Posterior cingulate gyrus (tissue), 11 donors: Measurements from ENCODE around the gene SLC26A8.
A peak's percentile ranks its signal among the peaks of the same experiment; 100 is the strongest.
"Not testable (repeated sequence)": the region's sequence is repeated elsewhere in the genome, so short reads cannot be mapped to it uniquely, and the experiment has no call there.

Experiments
- DNase-seq, 10 donors: peaks; one replicate each; pipeline versions ENCODE4 v3.0.0 to v3.0.0-alpha.2; 2020 to 2021; ENCODE audit warnings: mixed read lengths in 3 of 10
- intact Hi-C: fragments of 100-400 bp; cut with DNase I; formaldehyde crosslinking; loops from one replicate; pipeline ENCODE4 v1.15.1; 2023

SLC26A8 gene

DNA sequence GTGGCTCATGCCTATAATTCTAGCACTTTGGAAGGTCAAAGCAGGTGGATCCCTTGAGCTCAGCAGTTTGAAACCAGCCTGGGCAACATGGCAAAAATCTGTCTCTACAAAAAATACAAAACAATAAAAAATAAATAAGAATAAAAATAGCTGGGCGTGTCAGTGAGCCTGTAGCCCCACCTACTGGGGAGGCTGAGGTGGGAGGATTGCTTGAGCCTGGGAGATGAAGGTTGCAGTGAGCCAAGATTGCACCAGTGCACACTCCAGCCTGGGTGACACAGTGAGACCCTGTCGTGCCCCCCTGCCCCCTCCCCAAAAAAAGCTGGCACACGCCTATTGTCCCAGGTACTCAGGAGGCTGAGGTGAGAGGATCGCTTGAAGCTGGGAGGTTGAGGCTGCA lies 68.5 kb downstream of the SLC26A8 start:
- intact Hi-C loops, result no loop called here
- no peak for DNase-seq

DNA sequence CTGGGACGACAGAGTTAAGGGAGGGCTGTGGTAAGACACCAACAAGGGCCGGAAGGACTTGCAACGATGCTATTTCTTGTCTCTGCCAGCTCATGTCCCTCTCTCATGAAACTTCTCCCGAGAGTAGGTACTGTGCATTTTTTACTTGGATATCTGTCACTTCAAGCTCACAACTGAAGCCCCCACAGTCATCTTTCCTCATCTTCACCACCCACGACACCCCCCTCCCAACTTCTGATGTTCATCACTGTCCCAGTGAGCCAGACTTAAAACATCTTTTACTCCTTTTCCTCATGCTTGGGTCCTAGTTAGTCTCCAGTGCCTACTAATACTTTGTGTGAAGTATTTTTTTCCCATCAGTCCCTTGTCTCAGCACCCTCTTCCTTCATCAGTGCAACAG lies 68.9 kb downstream of the SLC26A8 start:
- DNase-seq, result no peak
- intact Hi-C loops, result no loop called here

DNA sequence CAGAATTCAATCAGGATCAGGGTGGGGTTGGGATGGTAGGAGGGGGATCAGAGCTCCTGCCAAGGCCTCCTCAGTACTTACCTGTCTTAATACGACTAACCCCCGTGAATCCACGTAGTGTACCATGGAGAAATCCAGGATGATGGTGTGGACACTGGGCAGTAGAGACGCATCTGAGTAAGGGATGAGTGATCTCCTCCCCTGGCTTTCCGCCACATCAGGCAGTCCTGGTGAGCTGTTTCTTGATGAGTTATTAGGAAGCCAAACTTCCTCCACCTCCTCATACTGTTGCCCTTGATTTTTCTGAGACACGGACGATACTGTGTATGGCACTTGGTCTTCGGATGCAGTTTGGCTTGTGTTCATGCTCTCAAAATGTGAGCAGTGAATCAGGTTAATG lies 69.4 kb downstream of the SLC26A8 start:
- intact Hi-C loops, result no loop called here
- DNase-seq, result no peak

DNA sequence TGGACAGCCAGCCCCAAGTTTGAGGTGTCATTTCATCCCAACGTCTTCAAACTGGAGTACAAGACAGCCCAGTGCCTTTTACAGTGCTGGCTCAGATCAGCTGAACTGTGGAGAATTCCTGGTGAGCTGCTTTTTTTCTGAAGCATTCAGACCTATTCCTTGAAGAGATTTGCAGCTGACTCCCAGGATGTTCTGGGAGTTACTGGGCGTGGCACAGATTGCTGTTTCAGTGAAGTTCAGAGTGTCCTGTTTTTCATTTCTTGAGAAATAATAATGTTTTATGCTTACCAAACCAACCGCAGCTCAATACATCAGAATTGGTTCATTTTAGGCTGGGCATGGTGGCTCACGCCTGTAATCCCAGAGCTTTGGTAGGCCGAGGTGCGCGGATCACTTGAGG lies 70.1 kb downstream of the SLC26A8 start:
- no peak for DNase-seq
- intact Hi-C loops, result no loop called here

DNA sequence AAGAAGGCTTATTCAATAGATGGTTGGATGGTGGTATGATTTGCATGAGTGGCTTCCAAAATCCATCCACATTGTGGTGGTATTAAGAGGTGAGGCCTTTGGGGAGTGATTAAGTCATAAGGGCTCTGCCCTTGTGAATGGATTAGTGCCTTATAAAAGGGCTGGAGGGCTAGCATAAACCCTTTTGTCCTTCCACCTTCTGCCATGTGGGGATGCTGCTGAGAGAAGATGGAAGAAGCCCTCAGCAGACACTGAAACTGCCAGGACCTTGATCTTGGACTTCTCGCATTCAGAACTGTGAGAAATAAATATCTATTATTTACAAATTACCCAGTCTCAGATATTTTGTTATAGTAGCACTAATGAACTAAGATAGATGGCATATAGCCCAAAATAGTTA lies 75.7 kb downstream of the SLC26A8 start:
- intact Hi-C loops, result no loop called here
- DNase-seq, result peak in 1 of 10 donors; percentile 2

DNA sequence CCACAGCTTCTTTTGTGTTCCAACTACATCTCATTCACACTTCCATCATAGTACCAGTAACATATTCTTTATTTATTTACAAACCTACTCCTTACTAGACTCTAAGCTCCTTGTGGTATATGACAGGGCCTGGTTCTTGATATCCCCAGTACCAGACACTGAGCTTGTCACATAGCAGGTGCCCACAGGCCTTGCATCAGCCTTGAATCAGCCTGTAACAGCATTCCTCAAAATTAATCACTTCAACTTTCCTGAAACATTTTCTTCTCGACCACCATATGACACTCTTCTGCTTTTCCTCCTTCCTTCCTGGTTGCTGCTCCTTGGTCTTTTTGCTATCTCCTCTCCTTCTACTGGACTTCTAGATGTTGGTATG lies 78.8 kb downstream of the SLC26A8 start:
- no peak for DNase-seq
- intact Hi-C loops, result no loop called here

DNA sequence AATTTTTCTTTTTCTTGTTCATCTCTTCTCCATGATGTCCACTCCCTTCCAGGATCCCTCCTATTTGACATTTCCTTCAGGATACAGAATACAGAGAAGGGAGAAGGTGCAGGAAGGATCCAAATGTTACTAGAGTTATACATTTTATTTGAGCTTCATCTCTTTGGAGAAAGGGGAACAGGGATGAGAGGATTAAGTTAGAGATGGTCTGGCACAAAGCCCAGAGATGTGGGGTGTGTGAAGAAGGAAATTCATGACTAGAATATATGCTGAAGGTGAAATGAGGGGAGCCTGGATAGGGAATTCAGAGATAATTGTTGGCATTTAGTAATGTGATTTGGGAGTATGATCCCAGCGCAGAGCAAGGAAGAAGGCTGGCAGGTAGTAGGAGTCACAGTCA lies 81.1 kb downstream of the SLC26A8 start:
- DNase-seq, result peak in 1 of 10 donors; percentile 20
- intact Hi-C loops, result no loop called here

DNA sequence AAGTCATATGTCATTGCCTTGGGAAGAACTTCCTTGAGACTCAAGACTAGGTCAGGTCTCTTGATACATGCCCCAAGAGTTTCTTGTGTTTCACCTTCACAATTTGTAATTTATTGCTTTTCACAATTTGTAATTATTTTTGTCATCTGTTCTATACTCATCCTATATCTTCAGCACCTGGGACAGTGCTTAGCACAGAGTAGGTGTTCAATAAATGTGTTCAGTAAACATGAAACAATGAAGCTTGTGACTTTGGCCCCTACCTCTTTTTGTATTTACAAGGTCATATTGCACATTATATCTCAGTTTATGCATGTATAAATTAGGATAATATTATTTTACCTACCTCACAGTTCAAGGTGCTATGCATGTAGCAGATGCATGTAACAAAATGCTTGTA lies 82.1 kb downstream of the SLC26A8 start:
- no peak for DNase-seq
- intact Hi-C loops, result no loop called here

DNA sequence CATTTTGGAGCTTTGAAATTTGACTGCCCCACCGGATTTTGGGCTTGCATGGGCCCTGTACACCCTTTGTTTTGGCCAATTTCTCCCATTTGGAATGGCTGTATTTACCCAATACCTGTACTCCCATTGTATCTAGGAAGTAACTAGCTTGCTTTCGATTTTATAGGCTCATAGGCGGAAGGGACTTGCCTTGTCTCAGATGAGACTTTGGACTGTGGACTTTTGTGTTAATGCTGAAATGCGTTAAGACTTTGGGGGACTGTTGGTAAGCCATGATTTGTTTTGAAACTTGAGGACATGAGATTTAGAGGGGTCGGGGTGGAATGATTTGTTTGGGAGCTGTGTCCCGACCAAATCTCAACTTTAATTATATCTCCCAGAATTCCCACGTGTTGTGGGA lies 83.3 kb downstream of the SLC26A8 start:
- intact Hi-C loops, result not testable (repeated sequence)

DNA sequence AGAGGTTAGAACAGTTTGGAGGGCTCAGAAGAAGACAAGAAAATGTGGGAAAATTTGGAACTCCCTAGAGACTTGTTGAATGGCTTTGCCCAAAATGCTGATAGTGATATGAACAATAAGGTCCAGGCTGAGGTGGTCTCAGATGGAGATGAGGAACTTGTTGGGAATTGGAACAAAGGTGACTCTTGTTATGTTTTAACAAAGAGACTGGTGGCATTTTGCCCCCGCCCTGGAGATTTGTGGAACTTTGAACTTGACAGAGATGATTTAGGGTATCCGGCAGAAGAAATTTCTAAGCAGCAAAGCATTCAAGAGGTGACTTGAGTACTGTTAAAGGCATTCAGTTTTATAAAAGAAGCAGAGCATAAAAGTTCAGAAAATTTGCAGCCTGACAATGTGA lies 84.4 kb downstream of the SLC26A8 start:
- intact Hi-C loops, DNase-seq: not testable (repeated sequence)

More for the DNA sequence above, 83.3 kb downstream of the SLC26A8 start:
- not testable (repeated sequence) for DNase-seq

DNA sequence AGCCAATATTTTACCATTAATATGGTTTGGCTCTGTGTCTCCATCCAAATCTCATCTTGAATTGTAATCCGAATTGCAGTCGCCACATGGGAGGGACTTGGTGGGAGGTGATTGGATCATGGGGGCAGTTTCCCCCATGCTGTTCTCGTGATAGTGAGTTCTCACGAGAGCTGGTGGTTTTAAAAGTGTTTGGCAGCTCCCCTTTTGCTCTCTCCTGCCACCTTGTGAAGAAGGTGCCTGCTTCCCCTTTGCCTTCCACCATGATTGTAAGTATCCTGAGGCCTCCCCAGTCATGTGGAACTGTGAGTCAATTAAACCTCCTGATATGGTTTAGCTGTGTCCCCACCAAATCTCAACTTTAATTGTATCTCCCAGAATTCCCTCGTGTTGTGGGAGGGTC lies 85.2 kb downstream of the SLC26A8 start:
- intact Hi-C loops, DNase-seq: not testable (repeated sequence)

DNA sequence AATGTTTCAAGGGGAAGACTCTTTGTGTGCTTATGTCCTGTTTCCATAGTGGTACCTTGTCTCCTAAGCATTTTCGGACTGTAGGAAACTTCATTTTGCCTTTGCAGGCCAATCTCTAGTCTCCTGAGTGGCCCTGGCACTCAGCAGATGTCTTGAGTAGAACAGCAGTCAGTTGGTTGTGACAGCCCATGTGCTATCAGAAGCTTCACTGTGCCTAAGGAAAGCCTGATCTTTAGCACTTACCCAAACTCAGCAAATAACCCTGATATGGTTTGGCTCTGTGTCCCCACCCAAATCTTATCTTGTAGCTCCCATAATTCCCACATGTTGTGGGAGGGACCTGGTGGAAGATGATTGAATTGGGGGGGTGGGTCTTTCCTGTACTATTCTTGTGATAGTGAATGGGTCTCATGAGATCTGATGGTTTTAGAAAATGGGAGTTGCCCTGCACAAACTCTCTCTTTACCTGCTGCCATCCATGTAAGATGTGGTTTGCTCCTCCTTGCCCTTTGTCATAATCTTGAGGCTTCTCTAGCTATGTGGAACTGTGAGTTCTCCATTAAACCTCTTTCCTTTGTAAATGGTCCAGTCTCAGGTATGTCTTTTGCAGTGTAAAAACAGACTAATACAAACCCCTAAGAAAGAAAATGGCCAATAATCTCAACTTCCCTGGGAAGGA lies 87.6 kb downstream of the SLC26A8 start:
- intact Hi-C loops, result no loop called here
- DNase-seq, result no peak

DNA sequence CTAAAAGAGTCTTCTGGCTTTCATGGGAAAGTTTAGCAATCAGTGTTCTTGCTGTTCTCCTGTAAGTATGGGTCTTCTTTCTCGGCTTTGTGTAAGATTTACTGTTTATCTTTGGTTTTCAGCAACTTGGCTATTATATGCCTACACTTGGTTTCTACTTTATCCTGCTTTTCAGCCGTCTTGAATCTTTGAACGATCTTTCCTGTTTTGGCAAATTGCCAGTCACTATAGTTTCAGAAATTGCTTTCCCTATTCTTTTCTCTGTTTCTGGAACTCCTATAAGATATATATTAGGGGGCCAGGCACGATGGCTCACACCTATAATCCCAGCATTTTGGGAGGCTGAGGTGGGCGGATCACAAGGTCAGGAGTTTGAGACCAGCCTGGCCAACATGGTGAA lies 89.0 kb downstream of the SLC26A8 start:
- intact Hi-C loops, result no loop called here
- no peak for DNase-seq

DNA sequence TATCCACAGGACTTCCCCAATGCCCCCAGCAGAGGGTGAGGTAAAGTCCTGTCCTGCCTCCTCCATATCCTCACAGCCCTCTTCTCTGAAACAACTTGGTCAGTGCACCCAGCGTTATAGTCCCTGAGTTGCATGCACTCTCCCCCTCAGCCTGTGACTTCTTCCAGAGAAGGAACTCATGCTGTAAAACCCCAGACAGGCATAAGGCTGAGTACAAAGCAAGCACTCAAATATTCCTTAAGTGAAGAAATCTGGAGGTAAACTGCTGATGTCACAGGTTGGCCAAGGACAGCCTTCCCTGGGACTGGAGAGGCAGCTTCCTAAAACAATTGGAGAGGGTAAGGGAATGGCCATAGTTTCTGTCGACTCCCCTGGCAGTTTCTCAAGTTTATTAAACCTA lies 90.6 kb downstream of the SLC26A8 start:
- no peak for DNase-seq
- intact Hi-C loops, result no loop called here

DNA sequence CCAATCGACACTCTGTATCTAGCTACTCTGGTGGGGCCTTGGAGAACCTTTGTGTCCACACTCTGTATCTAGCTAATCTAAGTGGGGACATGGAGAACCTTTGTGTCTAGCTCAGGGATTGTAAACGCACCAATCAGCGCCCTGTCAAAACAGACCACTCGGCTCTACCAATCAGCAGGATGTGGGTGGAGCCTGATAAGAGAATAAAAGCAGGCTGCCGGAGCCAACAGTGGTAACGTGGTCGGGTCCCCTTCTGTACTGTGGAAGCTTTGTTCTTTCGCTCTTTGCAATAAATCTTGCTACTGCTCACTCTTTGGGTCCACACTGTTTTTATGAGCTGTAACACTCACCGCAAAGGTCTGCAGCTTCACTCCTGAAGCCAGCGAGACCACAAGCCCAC lies 92.6 kb downstream of the SLC26A8 start:
- intact Hi-C loops, DNase-seq: not testable (repeated sequence)

DNA sequence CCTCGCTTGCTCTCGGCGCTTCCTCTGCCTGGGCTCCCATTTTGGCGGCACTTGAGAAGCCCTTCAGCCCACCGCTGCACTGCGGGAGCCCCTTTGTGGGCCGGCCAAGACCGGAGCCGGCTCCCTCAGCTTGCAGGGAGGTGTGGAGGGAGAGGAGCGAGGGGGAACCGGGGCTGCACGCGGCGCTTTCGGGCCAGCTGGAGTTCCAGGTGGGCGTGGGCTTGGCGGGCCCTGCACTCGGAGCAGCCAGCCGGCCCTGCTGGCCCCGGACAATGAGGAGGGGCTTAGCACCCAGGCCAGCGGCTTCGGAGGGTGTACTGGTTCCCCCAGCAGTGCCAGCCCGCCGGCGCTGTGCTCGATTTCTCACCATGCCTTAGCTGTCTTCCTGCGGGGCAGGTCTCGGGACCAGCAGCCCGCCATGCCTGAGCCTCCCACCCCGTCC lies 93.3 kb downstream of the SLC26A8 start:
- intact Hi-C loops, result no loop called here
- DNase-seq, result no peak

DNA sequence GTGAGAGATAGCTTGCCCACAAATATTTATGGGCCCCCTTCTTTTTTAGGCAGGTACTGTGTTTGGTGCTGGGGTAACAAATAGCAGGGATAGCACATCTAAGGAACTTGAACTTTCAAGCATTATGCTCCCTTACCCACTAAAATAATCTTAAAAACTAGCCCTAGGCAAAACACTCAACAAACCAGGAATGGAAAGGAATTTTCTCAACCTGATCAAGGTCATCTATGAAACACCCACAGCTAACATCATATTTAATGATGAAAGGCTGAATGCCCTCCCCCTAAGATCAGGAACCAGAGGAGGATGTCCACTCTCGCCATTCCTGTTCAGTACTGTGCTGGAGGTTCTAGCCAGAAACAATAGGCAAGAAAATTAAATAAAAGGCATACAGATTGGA lies 94.8 kb downstream of the SLC26A8 start:
- intact Hi-C loops, result no loop called here
- no peak for DNase-seq

DNA sequence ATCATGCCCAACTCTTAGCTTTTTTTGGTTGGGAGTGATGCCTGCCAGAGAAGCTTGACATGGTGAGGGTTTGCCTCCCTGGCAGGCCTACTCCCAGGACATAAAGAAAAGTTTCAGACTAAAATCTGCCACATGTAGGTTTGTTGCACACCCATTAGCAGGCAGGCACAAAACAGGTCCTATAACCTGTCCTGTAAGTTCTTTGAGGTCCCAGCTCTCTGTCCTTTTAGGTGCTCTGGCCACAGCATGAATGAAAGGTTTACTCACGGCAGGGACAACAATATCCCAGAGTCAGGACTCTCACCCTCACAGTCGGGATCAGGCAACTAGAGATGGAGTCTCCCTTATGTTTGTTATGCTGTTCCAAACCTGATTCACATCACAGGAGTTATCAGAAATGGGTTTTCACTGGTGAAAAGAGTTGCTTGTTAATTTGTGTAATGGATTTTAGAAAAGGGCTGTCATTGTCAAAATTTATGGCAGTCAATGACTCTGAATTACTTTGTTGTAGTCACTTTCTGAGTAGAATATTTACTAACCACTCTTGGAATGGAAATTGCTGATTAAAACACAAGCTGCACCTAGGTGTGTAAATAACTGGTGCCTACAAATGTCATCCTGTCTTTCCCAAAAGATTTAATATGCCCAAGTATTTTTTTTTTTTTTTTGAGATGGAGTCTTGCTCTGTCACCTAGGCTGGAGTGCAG lies 97.8 kb downstream of the SLC26A8 start:
- intact Hi-C loops, result no loop called here
- DNase-seq, result no peak

DNA sequence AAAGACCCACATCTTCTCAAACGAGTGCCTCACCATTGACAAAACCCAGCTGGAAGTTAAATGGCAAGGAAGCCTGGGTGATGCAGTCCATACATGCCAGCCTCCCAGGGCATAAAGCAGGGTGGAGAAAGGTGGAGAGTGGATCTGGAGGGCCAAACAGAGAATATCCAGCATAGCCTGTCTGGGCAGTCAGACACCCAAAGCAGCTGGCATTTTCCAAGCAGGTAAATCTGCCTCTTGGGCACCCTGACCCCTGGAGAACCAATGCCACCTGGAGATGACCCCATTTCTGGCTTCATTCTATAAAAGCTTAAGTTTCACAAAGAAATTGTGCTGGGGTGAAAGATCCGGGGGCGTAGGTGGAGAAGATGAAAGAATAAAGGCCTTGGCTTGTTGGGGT lies 98.5 kb downstream of the SLC26A8 start:
- DNase-seq, result no peak
- intact Hi-C loops, result no loop called here

DNA sequence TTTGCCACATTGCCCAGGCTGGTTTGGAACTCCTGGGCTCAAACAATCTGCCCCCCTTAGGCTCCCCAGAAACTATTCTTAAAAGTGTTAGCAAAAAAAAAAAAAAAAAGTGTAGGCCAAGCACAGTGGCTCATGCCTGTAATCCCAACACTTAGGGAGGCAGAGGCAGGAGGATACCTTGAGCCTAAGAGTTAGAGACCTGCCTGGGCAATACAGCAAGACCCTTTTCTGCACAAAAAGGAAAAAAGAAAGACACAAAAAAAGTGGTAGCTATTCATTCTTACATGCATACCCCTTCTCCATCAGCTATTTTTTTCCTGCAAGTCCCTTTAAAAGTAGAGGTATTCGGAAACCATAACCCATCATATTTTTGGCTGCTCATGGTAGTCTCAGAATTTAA lies 100.3 kb downstream of the SLC26A8 start:
- intact Hi-C loops, result no loop called here
- DNase-seq, result no peak

DNA sequence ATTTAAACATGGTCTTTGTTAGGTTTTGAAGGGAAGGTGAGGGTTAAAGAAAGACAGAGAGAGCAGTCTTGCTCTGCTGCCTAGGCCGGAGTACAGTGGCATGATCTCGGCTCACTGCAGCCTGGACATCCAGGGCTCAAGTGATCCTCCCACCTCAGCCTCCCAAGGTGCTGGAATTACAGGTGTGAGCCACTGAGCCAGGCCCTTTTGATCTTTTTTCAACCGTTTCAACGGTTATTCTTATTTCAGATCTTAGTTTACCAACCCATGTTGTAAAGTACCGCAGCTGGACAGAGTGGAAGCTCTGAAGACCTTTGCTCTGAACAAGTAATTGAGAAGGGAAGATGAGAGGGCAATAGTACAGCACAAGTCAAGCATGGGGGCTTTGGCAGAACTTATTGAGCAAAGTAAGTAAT lies 102.3 kb downstream of the SLC26A8 start:
- no peak for DNase-seq
- intact Hi-C loops, result no loop called here
